Activated CD4-positive, CD25-positive, alpha-beta regulatory T cell treated with anti-CD3 and anti-CD28 coated beads, Interleukin-2, amount 50 U/mL, for 16 hours (primary cell): ENCODE measurements around the gene DNAJB12.
"Not testable (repeated sequence)": the region's sequence is repeated elsewhere in the genome, so short reads cannot be mapped to it uniquely, and the experiment has no call there.

Experiments used
- DNase-seq: peaks from one replicate; pipeline ENCODE4 v3.0.0-alpha.2; 2020; ENCODE audit warnings: low read depth, low spot score

The DNAJB12 gene

GRCh38 chr10:72353028-72353964 is 1.4 kb downstream of the DNAJB12 start:
- DNase-seq: no peak

GRCh38 chr10:72351479-72351878 is 3.2 kb downstream of the DNAJB12 start:
- no peak for DNase-seq

GRCh38 chr10:72349438-72349837 is 5.3 kb downstream of the DNAJB12 start:
- DNase-seq: no peak

GRCh38 chr10:72348282-72348681 is 6.4 kb downstream of the DNAJB12 start:
- DNase-seq: no peak

GRCh38 chr10:72346117-72346516 is 8.6 kb downstream of the DNAJB12 start:
- DNase-seq: not testable (repeated sequence)

- no peak for DNase-seq
Observed at GRCh38 chr10:72344932-72345331, 9.8 kb downstream of the DNAJB12 start.

GRCh38 chr10:72342911-72343310 is 11.8 kb downstream of the DNAJB12 start:
- no peak for DNase-seq

GRCh38 chr10:72340510-72341261 is 14.0 kb downstream of the DNAJB12 start:
- DNase-seq: peak; percentile 55

- no peak for DNase-seq
Observed at GRCh38 chr10:72338180-72338579, 16.5 kb downstream of the DNAJB12 start.

- no peak for DNase-seq
Observed at GRCh38 chr10:72337722-72338121, 17.0 kb downstream of the DNAJB12 start.

GRCh38 chr10:72337039-72337629 is 17.6 kb downstream of the DNAJB12 start:
- no peak for DNase-seq

GRCh38 chr10:72336259-72337038 is 18.3 kb downstream of the DNAJB12 start:
- DNase-seq: no peak

GRCh38 chr10:72335394-72336258 is 19.1 kb downstream of the DNAJB12 start:
- DNase-seq: no peak

- DNase-seq: peak; percentile 64
Observed at GRCh38 chr10:72334825-72335393, 19.8 kb downstream of the DNAJB12 start.

GRCh38 chr10:72334196-72334824 is 20.4 kb downstream of the DNAJB12 start:
- DNase-seq: no peak

- no peak for DNase-seq
Observed at GRCh38 chr10:72333112-72334015, 21.4 kb downstream of the DNAJB12 start.

- no peak for DNase-seq
Observed at GRCh38 chr10:72332423-72333111, 22.2 kb downstream of the DNAJB12 start.
